NOMO-1 treated with DMSO at 0.1 percent for 48 hours (cell line): ENCODE results near the gene PSMA5.
"Not testable (repeated sequence)": the region's sequence is repeated elsewhere in the genome, so short reads cannot be mapped to it uniquely, and the experiment has no call there.

Source experiments
- DNase-seq: peaks from one replicate; lab custom pipeline; 2025; ENCODE audit not compliant: unreplicated experiment; lab: John Stamatoyannopoulos, UW

PSMA5 gene

DNA sequence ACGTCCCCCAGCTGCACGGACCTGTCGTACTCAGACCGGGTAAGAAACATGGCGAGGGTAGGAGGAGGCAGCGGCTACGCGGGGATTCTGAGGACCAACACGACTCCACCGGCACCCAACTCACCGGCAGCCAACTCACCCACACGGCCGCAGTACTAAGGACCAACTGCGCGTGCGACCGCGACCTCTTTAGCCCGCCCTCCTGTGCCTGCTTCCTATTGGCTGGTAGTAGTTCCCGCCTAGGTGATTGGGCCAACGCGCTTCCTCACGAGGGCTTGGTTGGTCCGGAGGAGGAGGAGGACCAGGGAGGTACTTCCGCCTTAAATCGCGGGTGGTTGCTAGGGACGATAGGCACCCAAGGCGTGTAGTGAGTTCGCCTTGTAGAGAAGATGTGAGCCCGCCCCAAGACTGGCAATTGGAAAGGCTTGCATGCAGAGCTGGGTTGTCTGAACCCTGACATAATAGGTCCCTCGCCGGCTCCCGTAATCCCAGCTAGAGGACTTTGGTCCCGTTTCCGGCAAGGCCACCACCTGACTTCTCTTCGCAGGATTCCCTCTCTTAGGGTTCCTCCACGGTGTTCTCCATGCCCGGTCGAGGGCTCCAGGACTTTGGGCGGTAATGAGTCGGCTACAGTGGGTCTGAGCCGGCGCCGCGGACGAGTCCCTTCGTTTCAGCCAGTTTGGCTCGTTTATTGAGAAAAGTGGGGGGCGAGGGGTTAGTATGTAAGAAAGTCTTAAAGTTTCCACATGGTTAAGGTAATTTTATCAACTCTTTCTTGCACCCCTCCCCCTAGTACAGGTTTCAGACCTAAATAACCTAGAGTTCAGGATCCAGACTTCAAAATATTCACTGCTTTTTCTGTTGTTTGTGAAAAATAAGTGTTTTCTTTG is at the start of gene PSMA5:
PSMA5 (minus strand) TSS at position 168 of the 890 bp plus-strand sequence; CDS start at position 50, 118 bp downstream.
- DNase-seq, result peak; percentile 99

GRCh38 chr1:109475261-109475660 is 49.0 kb upstream of the PSMA5 start:
- DNase-seq, result no peak

DNA sequence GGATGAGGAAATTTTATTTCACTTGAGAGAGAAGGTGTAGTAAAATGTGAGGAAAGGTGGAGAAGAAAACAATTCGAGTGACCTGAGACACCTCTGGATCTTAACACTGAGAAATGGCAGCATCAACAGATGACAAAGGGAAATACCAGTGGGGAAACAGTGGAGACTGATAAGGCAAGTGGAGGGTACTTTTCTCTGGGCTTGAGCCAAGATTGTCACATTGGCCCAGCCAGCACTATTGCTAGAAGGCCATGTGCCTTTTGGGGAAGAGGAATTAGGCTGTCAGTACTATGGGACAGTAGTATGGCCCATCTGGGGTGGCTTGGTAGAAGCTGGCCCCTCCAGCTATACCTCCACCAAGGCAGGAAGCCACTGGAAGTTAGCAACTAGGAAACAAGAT is 48.4 kb upstream of the PSMA5 start:
- no peak for DNase-seq

- DNase-seq, result not testable (repeated sequence)
Measured at GRCh38 chr1:109473284-109474057, 47.2 kb upstream of the PSMA5 start.

DNA sequence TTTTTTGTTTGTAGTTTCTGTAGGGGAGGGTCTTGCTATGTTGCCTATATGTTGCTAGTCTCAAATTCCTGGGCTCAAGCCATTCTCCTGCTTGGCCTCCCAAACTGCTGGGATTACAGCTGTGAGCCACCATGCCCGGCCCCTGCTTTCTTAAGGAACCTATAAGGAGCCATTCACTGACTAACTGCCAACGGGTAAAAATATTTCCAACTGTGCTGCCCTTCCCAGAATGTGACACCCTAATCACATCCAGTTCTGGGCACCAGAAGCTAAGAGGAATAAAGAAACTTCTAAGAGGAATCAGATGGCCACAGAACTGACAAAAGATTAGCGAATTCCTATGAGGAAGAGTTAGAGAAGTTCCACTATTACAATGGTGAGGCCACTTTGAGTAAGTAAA is 46.5 kb upstream of the PSMA5 start:
- no peak for DNase-seq

DNA sequence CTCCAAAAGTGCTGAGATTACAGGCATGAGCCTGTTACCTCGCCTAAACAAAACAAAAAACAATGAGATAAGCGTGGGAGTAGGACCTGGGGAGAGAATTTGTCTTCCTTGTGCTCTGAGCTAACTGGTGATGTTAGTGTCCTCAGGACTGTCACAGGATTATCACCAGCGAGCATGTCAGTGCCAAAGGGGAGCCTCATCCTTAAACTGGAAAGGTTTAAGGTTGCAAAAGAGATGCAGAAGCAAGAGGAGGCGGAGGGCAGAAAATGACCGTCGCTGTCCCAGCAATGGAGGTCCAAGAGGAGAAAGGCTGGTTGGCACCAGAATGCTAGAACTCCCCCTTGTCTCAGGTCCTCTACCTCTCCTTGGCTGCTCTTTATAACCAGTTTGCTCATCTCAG is 44.0 kb upstream of the PSMA5 start:
- no peak for DNase-seq

- DNase-seq, result no peak
Measured at GRCh38 chr1:109468903-109469302, 42.7 kb upstream of the PSMA5 start.

DNA sequence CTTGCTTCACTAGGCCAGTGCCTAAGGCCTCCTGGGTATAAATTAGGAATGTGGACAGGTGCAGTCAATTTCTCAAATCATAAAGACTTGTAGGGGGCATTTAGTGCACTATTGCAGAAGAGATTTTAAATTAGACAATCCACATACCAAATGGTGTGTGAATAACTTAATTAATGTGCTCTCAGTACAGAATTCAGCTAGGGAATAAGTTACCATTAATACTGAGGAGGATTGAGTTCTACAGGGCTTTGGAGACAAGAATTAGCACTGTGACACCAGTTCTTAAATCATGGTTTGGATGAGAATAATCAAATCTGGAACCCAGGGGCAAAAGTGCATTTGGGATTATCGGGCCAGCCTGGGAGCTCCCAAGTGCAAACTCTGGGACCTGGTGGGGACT is 41.8 kb upstream of the PSMA5 start:
- no peak for DNase-seq

GRCh38 chr1:109467301-109467777 is 41.1 kb upstream of the PSMA5 start:
- no peak for DNase-seq

- DNase-seq, result no peak
Measured at GRCh38 chr1:109466452-109467300, 40.4 kb upstream of the PSMA5 start, which contains the start of gene SYPL2. TSS of gene SYPL2 (plus strand) at chr1:109466546. CDS start at chr1:109466844, 298 bp downstream.

DNA sequence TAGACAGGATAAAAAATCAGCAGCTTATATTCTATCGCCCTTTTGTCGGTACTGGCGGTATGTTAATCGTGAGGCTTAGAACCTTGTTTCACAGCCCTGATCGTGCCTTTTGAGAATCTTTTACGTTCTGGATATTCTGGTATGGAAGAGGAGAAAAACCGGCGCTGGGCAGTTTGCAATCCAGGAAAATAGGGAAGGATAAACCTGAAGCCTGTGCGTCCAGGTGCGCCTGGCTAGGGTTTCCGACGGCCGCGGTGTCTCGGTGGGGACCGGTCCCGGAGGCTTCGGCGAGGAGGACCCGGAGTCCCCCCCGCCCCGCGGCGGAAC is 39.8 kb upstream of the PSMA5 start:
- no peak for DNase-seq

- no peak for DNase-seq
Measured at GRCh38 chr1:109457819-109458218, 31.6 kb upstream of the PSMA5 start.

- no peak for DNase-seq
Measured at GRCh38 chr1:109454497-109455133, 28.4 kb upstream of the PSMA5 start.

DNA sequence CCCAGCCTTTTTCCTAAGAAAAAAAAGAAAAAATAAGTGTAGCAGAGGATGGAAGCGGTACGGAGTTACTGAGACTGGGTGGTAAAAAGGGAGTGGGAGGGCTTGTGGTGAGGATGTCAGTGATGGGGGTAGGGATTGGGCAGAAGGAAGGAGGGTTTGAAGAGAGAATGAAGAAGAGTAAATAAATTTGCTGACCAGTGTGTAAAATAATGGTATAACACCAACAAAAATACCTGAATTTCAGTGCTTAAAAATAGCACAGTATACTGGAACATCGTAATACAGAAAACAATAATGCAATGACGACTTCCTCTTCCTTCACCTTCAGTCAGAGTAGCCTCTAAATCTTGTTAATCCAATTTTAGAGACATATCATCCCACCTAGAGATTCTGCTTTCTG is 21.3 kb upstream of the PSMA5 start:
- DNase-seq, result no peak

GRCh38 chr1:109445949-109446695 is 19.9 kb upstream of the PSMA5 start:
- DNase-seq, result not testable (repeated sequence)

- no peak for DNase-seq
Measured at GRCh38 chr1:109444346-109444745, 18.1 kb upstream of the PSMA5 start.

DNA sequence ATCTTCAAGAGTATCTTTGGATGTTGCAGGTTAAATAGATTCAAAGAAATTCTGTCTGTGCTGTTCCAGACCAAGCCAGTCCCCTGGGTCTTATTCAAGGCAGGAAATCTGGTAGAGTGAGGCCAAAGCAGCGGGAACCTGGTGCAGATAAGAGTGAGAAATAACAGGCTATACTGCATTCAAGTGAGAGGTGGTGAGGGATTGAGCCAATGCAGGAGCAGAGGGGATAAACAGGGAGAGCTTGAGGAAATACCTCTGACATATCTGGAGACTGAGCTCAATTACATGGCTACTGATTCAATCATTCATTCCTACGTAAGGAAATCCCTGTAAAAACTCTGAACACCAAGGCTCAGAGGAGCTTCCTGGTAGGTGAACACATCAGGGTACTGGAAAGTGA is 17.2 kb upstream of the PSMA5 start:
- DNase-seq, result no peak

GRCh38 chr1:109441069-109441468 is 14.8 kb upstream of the PSMA5 start:
- DNase-seq, result no peak

- DNase-seq, result peak; percentile 46
Measured at GRCh38 chr1:109438798-109439297, 12.6 kb upstream of the PSMA5 start.

- no peak for DNase-seq
Measured at GRCh38 chr1:109434484-109434883, 8.2 kb upstream of the PSMA5 start.
